GM18499 (cell line): Measurements from ENCODE around the gene ADCY4.
"Not testable (repeated sequence)": the region's sequence is repeated elsewhere in the genome, so short reads cannot be mapped to it uniquely, and the experiment has no call there.

Experiments
- ATAC-seq: cut with Tn5 transposase; IDR thresholded peaks from one replicate; pipeline ENCODE4 v1.9.1; 2021; ENCODE audit warnings: moderate number of reproducible peaks; ENCODE audit not compliant: insufficient read depth, unreplicated experiment

Gene ADCY4

DNA sequence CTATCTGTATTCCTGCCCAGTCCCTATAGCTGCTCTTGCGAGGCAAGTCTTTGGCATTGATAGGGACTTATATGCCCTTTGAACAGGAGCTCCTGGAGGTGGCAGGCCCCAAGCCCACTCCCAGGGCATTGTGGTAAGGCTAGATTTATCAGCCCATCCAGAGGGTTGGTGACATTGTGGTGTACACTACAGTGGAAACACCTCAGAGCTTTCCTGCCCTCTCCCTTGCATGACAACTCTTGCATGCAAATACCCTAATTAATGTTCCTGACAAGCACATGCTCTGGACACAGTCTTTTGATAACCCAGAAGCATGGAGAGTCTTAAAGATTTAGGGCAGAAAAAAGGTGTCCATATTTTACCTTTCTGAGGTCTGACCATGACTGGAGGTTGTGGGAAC, 5.7 kb upstream of the ADCY4 start:
- no peak for ATAC-seq

DNA sequence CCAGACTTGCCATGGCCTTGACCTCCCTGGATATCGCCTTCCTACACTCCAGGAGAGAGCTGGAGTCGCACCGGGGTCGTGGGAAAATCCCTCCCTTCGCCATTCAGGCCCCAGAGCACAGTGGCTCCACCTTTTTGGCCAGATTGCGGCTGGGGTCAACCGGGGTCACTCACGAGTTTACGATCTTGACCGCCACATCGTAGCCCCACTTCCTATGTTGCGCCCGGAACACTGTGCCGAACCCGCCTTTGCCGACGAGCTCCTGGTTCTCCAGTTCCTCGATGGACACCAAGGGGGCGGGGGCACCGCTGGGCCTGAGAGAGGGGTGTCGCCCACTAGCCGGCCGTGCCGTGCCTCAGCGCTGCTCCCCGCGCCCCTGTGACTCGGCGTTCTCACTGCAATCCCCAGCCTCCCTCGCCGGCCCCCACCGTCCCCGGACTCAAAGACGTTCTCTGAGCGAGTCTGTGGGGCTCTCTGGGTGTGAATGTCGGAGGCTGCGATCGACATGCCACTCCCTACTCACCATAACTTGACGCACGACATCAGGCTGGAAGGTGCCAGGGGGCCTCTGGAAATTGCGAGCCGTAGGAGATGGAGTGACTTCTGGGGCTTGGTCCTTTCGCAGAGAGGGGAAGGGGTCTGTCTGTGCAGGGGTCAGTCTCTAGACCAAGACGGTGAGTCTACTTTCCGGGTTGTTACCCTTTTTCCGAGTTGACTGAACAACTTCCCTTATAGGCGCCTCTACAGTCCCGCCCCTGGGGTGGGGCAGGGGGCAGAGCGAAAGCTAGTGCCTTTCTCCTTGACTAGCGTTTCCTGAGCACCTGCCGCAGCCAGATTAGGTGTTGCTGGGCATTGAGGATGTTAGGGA, 4.6 kb upstream of the ADCY4 start, which contains the start of gene RIPK3:
RIPK3 (minus strand) TSS at position 708 of the 868 bp plus-strand sequence; CDS start at position 543, 165 bp downstream.
- no peak for ATAC-seq

DNA sequence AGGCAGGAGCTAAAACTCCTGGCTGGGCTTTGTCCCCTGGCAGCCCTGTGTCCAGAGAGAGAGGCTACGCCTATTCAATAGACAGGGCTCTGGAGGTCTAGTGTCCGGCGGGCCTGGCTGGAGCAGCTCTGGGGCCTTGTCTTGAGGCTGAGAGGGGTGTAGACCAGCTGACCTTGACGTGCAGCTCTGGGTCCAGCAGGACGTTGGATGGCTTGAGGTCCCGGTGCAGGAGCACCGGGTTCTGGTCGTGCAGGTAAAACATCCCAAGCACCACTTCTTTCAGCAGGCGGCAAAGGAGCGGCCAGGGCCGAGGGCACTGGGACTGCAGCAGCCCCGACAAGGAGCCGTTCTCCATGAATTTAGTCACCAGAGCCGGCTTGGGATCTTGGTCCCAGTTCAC, 4.0 kb upstream of the ADCY4 start:
- no peak for ATAC-seq

DNA sequence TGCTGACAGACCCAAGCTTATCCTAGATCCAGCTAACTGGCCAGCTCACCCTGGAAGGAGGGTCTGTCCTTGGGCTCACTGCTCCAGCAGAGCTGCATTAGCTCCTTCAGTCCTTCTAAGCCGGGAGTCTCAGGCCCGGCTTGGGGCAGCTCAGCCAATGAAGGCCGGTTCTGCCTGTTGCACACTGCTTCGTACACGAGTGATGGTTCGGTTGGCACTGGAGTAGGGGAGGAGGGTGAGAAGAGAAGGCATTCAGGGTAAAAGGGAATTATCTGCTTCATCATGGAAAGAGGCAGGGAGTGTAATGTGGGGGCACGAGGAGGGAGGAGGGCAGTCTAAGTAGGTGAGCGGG, 2.9 kb upstream of the ADCY4 start:
- no peak for ATAC-seq

GRCh38 chr14:24337144-24337823, 2.4 kb upstream of the ADCY4 start:
- ATAC-seq: no peak

- no peak for ATAC-seq
These were observed 745 bp upstream of the ADCY4 start for GRCh38 chr14:24335461-24336171.

- ATAC-seq: peak; percentile 46
These were observed 2.4 kb downstream of the ADCY4 start for GRCh38 chr14:24332268-24332993.

- ATAC-seq: no peak
These were observed 3.1 kb downstream of the ADCY4 start for GRCh38 chr14:24331731-24332267.

DNA sequence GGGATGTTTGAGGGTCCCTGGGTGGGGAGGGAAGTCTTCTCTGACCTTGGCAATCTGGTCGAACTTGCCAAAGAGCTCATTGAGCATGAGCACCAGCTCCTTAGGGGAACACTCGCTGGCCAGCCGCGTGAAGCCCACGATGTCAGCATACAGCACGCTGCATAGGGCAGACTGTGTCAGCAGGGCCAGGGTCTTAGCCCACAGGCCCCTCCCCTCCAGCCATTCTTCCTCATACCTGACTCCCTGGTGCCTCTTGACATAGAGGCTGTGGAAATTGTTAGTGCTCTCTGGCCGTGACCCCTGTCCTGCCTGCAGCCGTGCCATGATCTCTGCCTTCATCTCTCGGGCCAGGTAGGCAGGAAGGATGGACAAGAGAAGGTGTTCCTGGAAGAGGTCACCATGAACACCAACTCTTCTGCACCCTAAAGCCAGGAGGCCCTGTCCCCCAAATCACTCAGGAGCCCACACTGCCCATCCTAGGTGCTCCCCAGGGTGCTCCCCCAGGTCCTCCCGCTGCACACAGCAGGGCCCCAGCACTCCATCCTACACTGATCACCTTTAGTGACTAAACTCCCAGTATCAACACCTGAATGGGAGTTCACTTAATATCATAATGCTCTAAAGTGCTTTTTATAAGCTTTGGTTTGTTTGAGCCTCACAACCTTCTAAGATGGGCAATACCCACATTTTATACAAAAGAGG, 3.7 kb downstream of the ADCY4 start:
- no peak for ATAC-seq

DNA sequence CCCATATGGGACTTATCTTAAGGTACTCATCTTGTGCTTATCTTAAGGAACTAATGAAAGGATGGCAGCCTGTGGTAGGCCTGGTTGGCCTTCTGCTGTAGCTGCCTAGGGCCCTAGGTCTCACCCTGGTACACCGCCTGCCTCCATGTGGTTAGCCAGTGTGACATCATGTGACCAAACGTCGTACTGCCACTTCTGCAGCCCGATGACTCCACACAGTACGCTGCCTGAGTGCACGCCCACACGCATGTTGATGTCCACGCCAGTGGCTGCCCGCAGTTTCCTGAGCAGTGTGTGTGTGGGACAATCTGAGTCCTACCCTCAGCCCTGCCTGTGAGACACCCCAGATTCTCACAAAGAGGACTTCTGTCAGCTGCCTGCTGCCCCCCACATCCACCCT, 5.1 kb downstream of the ADCY4 start:
- ATAC-seq: no peak

DNA sequence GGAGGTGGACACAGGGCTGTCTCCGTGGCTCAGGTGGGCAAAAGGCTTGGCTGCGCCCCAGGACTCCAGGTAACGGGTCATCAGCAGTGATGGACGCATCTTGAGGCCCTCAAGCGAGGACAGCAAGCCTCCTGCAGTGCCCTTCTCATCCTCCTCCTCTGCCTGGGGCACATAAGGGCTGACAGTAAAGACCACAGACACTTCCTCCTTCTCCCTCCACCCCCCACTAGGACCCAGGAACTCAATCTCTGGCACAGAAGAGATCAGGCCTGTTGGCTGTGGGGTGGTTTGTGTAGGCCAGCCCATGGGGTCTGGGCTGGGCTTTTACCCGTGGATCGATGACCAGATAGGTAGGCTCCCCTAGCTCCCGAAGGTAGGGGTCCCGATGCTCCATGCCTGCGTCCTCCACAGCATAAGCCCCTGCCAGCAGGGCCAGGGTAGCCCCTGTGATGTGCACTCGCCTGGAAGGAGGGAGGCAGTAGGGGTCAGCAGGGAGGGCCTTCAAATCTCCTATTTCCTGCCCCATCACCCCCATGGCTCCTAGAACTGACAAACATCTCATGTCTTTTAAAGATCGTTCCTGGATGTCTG, 5.7 kb downstream of the ADCY4 start:
- no peak for ATAC-seq

DNA sequence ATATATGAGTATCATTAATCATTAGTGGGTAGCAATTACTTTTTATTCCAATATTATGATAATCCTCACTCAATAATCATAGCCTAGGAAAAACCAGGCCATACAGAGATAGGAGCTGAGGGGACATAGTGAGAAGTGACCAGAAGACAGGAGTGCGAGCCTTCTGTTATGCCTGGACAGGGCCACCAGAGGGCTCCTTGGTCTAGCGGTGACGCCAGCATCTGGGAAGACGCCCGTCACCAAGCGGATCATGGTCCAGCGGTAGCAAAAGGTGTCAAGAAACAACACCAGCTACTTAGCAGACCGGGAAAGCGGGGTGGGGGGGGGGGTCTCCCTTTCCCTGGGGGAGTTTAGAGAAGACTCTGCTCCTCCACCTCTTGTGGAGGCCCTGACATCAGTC, 7.0 kb downstream of the ADCY4 start:
- not testable (repeated sequence) for ATAC-seq

GRCh38 chr14:24327303-24327702, 7.6 kb downstream of the ADCY4 start:
- no peak for ATAC-seq

- no peak for ATAC-seq
These were observed 8.9 kb downstream of the ADCY4 start for GRCh38 chr14:24325963-24326362.

DNA sequence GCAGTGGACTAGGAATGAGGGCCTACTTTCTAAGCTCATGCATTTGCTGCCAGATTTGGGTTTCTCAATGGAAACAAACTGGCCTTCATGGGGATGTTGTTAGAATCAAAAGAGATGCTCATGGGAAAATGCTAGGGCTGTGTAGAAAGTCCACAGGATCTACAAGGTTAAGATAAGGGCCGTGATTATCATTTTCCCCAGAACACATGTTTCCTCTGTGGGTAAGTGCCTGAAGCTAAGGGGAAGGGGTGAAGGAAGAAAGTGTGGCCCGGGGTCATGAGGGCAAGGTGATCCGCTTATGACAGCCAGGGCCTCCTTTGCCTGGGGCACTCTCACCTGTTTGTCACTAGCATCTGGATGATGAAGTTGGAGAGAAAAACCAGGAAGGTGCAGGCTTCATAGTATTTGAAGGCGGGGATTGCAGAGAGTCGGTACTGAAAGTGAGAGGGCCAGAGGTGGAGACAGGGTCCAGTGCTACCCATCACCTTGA, 9.8 kb downstream of the ADCY4 start:
- ATAC-seq: no peak

DNA sequence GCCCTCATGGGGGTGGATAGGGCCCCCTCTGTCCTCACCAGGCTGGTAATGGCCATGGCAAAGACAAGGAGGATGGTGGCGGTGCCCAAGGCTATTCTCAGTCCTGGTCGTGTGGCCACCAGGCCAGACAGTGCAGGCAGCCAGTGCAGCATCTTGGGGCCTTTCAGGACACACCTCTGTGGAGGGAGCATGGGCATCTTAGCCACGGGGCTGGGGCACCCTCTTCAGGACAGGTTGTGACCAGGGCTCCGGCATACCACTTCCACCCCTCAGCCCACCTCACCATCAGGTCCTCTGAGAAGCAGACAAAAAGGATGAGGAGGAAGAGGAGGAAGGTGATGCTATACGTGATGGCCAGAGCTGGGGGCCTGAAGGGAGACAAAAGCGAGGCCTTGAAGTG, 10.8 kb downstream of the ADCY4 start:
- no peak for ATAC-seq

DNA sequence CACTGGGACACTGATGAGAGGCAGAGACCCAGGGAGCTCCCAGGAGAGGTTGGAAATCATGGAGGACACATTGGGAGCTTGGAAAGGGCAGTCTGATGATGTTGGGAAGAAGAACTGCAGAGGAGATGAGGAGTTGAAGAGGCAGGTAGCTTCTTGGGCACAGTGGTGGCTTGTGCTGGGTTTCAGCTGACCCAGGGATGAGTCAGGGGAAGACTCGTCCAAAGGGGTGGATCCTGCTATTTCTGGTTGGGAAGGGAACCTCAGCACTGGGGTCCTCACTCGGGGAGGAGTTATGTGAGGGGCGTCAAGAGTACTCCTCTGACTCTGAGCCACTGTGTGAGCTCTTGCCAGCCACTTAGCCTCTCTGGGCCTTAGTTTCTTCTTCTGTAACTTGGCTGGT, 11.5 kb downstream of the ADCY4 start:
- ATAC-seq: no peak

DNA sequence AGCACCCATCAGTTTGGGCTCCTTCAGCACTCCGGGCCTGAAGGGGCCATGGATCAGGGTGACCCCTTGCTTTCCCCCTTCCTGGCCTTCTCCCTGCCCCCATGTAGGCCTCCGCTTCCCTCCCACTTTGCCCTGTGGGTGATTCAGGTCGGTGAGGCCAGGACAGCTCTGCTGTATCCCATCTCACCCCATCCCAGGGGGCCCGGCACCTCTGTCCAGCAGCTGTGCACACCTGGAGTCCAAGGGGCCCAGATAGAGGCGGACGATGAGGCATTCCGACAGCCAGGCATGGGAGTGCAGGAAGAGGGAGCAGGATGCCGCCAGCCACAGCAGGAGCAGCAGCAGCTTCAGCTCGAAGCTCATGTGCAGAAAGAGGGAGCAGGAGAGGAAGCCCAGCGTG, 12.2 kb downstream of the ADCY4 start:
- ATAC-seq: no peak
